ENCODE measurements around the gene ATP8B4. TPM values are rescaled to one million over a fixed set of nuclear protein-coding genes. Genes with fewer than 3 reads are reported as not detected.
A peak's percentile ranks its signal among the peaks of the same experiment; 100 is the strongest.

ATP8B4 gene
- polyA plus RNA-seq, 3 donors = 6.1 to 9.6 (median 6.8) TPM

DNA sequence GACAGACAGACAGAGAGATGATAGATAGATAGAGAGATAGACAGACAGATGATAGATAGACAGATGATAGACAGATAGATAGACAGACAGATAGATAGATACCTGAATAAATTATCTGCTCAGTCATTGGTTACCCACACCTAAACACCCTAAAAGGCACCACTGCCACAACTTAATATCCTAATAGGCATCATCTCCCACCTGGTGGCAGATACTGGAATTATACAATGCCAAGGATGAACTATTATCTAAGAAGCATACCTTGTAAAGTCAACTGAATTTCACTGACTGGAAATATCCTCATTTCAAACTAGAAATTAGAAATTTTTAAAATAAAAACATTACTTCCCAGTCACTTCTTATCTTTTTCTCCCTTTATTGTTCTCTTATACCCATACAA is 19.4 kb upstream of the ATP8B4 start:
- Histone ChIP-seq H3K27me3 (ENCODE audit: control insufficient read depth in 2 of 2, insufficient read depth in 2 of 2, low read length in 2 of 2) (no peaks in the 10 kb centered on the region), H3K27ac (ENCODE audit: low read depth in 1 of 2, low read length in 2 of 2) (no peak overlapping the region), H3K4me1 (ENCODE audit: control insufficient read depth in 1 of 2, insufficient read depth in 2 of 2, low read length in 2 of 2) (peaks cover 16 to 41% of the 10 kb centered on the region in 2 donors), H2AFZ (ENCODE audit: insufficient read depth, low read depth, low read length, poor library complexity, severe bottlenecking) (no peak overlapping the region), H3K36me3 (replicated peaks in 1 of 2; ENCODE audit: control insufficient read depth in 1 of 2, insufficient read depth in 2 of 2, low read length in 2 of 2) (no peaks in the 10 kb centered on the region), H4K20me1 (ENCODE audit: insufficient read depth, low read length) (no peaks in the 10 kb centered on the region), H3K9ac (ENCODE audit: insufficient read depth, low read length, poor library complexity, severe bottlenecking) (no peak overlapping the region), H3K4me3 (replicated peaks in 1 of 3; ENCODE audit: low read depth in 2 of 3, low read length in 3 of 3) (no peak overlapping the region), H3K79me2 (ENCODE audit: insufficient read depth, low read length) (peaks cover 7% of the 10 kb centered on the region), H3K4me2 (replicated peaks; ENCODE audit: extremely low read depth, low read length, poor library complexity, severe bottlenecking) (no peak overlapping the region), H3K9me3 (replicated peaks in 1 of 2; ENCODE audit: control insufficient read depth in 1 of 2, insufficient read depth in 1 of 2, low read length in 2 of 2) (no peaks in the 10 kb centered on the region)
- no peaks in the 10 kb centered on the region for H3K27me3 Mint-ChIP-seq (ENCODE audit: low read depth in 3 of 3)
- TF ChIP-seq, protein P1, sequence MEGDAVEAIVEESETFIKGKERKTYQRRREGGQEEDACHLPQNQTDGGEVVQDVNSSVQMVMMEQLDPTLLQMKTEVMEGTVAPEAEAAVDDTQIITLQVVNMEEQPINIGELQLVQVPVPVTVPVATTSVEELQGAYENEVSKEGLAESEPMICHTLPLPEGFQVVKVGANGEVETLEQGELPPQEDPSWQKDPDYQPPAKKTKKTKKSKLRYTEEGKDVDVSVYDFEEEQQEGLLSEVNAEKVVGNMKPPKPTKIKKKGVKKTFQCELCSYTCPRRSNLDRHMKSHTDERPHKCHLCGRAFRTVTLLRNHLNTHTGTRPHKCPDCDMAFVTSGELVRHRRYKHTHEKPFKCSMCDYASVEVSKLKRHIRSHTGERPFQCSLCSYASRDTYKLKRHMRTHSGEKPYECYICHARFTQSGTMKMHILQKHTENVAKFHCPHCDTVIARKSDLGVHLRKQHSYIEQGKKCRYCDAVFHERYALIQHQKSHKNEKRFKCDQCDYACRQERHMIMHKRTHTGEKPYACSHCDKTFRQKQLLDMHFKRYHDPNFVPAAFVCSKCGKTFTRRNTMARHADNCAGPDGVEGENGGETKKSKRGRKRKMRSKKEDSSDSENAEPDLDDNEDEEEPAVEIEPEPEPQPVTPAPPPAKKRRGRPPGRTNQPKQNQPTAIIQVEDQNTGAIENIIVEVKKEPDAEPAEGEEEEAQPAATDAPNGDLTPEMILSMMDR (IDR thresholded peaks at IDR 0.05) = peak; percentile 21
- intact Hi-C loops (cut with micrococcal nuclease) = no loop called here
- peaks cover 0 to 2% (median 0%) of the 10 kb centered on the region in 7 donors for H3K9me3 Mint-ChIP-seq
- no peak for DNase-seq
- H3K27ac Mint-ChIP-seq = peak overlapping the region in 1 of 7 donors; percentile 36
- H3K36me3 Mint-ChIP-seq = no peaks in the 10 kb centered on the region
- no peak overlapping the region for H3K4me3 Mint-ChIP-seq
- peaks cover 35% of the 10 kb centered on the region for H3K4me1 Mint-ChIP-seq

DNA sequence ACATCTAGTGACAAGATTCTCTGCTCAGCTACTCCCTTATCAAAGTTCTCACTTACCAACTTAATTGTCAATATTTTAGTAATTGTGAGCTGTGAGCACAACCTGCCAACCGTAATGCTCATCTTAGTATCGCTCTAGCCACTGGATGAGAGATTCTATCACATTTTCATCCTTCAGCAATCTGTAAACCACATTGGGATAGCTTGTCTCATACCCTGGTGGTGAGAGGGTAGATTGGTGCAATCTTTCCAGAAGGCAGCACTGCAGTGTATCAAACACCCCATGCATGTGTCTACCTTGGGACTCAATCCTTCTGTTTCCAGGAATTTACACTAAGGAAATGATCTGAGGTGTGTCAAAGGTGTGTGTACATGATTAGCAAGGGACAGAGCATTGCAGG is 18.9 kb upstream of the ATP8B4 start:
- Mint-ChIP-seq H3K27ac (no peak overlapping the region), H3K27me3 (ENCODE audit: low read depth in 3 of 3) (no peaks in the 10 kb centered on the region), H3K4me3 (no peak overlapping the region), H3K9me3 (peaks cover 0 to 2% (median 0%) of the 10 kb centered on the region in 7 donors), H3K4me1 (peaks cover 35% of the 10 kb centered on the region), H3K36me3 (no peaks in the 10 kb centered on the region)
- Histone ChIP-seq H3K27ac (ENCODE audit: low read depth in 1 of 2, low read length in 2 of 2) (no peak overlapping the region), H3K9me3 (replicated peaks in 1 of 2; ENCODE audit: control insufficient read depth in 1 of 2, insufficient read depth in 1 of 2, low read length in 2 of 2) (no peaks in the 10 kb centered on the region), H2AFZ (ENCODE audit: insufficient read depth, low read depth, low read length, poor library complexity, severe bottlenecking) (no peak overlapping the region), H3K9ac (ENCODE audit: insufficient read depth, low read length, poor library complexity, severe bottlenecking) (no peak overlapping the region), H3K27me3 (ENCODE audit: control insufficient read depth in 2 of 2, insufficient read depth in 2 of 2, low read length in 2 of 2) (no peaks in the 10 kb centered on the region), H3K4me2 (replicated peaks; ENCODE audit: extremely low read depth, low read length, poor library complexity, severe bottlenecking) (no peak overlapping the region), H3K4me3 (replicated peaks in 1 of 3; ENCODE audit: low read depth in 2 of 3, low read length in 3 of 3) (no peak overlapping the region), H4K20me1 (ENCODE audit: insufficient read depth, low read length) (no peaks in the 10 kb centered on the region), H3K36me3 (replicated peaks in 1 of 2; ENCODE audit: control insufficient read depth in 1 of 2, insufficient read depth in 2 of 2, low read length in 2 of 2) (no peaks in the 10 kb centered on the region), H3K4me1 (ENCODE audit: control insufficient read depth in 1 of 2, insufficient read depth in 2 of 2, low read length in 2 of 2) (peaks cover 16 to 46% of the 10 kb centered on the region in 2 donors), H3K79me2 (ENCODE audit: insufficient read depth, low read length) (peaks cover 7% of the 10 kb centered on the region)
- TF ChIP-seq, protein P1 (IDR thresholded peaks at IDR 0.05) = no peak
- intact Hi-C loops (cut with micrococcal nuclease) = no loop called here
- no CpG with 5 or more reads among the region's 2 CpGs for WGBS (ENCODE audit: insufficient coverage)
- no peak for DNase-seq

All from CD14-positive monocyte (primary cell).